ENCODE data around the gene GJD3. TPM values are rescaled to one million over a fixed set of nuclear protein-coding genes. Genes with fewer than 3 reads are reported as not detected.

Gene GJD3
- total and polyA plus RNA-seq, 2 of the 4 experiments (the other 2 are of a cell fraction): 0.10 TPM; not detected in 1

GRCh38 chr17:40349477-40349894 lies 15.1 kb downstream of the GJD3 start:
- no peaks in the 10 kb centered on the region for H3K9me3 ChIP-seq (ENCODE audit: control insufficient read depth, insufficient read depth, low read length)
- peak overlapping the region; percentile 29 for H2AFZ ChIP-seq (replicated peaks; ENCODE audit: low read length, poor library complexity)
- no peak for TF ChIP-seq MAZ (IDR thresholded peaks at IDR 0.05; ENCODE audit: borderline replicate concordance, low read depth, low read length)
- H3K27ac ChIP-seq (ENCODE audit: insufficient read depth, low read length): no peak overlapping the region
- H2BK120ac ChIP-seq (ENCODE audit: low read depth, low read length): no peak overlapping the region
- H3K79me1 ChIP-seq (ENCODE audit: low read depth in 1 of 2, low read length in 2 of 2): peaks cover 42 to 85% of the 10 kb centered on the region in 2 experiments
- H3K14ac ChIP-seq (replicated peaks; ENCODE audit: low read depth, low read length): no peak overlapping the region
- H3K18ac ChIP-seq (ENCODE audit: low read depth, low read length): no peak overlapping the region
- no peak overlapping the region for H3K4me3 ChIP-seq (ENCODE audit: insufficient read depth, low read depth, low read length)
- no peaks in the 10 kb centered on the region for H3K27me3 ChIP-seq (ENCODE audit: control insufficient read depth, insufficient read depth, low read length)
- no peak overlapping the region for H3K4ac ChIP-seq (ENCODE audit: low read depth, low read length)
- no peak overlapping the region for H4K5ac ChIP-seq (ENCODE audit: low read depth, low read length)
- peaks cover 49% of the 10 kb centered on the region for H3K36me3 ChIP-seq (ENCODE audit: control insufficient read depth, insufficient read depth, low read length)
- ATAC-seq (ENCODE audit: low read depth) (no peak), DNase-seq (no peak)
- H2BK5ac ChIP-seq (ENCODE audit: low read depth, low read length, poor library complexity, severe bottlenecking): no peak overlapping the region
- intact Hi-C loops (cut with micrococcal nuclease) (no loop called here), dilution Hi-C loops (cut with HindIII; ENCODE audit: low sequenced_read_pairs, unreplicated experiment) (no loop called here), in situ Hi-C loops (cut with MboI; ENCODE audit: low sequenced_read_pairs) (no loop called here)
- no peak overlapping the region for H3K4me2 ChIP-seq (ENCODE audit: low read depth, low read length)
- BruUV-seq (replicated peaks): no TSS peak
- no peak overlapping the region for H3K56ac ChIP-seq (ENCODE audit: extremely low read depth, insufficient read depth, low read length)
- H3K9ac ChIP-seq (ENCODE audit: low read depth, low read length): no peak overlapping the region
- WGBS, 2 experiments (ENCODE audit: extremely low coverage in 2 of 2, insufficient read length in 1 of 2): 73% methylated on average over 4 of the region's 10 CpGs; no CpG with 5 or more reads in 1 of the 2 experiments
- H2AK9ac ChIP-seq (replicated peaks; ENCODE audit: low read depth, low read length, poor library complexity): peak overlapping the region; percentile 81
- no peak overlapping the region for H4K8ac ChIP-seq (ENCODE audit: low read depth in 2 of 2, low read length in 2 of 2)
- peaks cover 66% of the 10 kb centered on the region for H4K20me1 ChIP-seq (ENCODE audit: insufficient read depth, low read length)
- peaks cover 48% of the 10 kb centered on the region for H3K4me1 ChIP-seq (ENCODE audit: control insufficient read depth, insufficient read depth, low read length)
- H4K91ac ChIP-seq (ENCODE audit: insufficient read depth, low read depth, low read length): no peak overlapping the region
- POLR2A ChIA-PET (ENCODE audit: unreplicated experiment): no interaction called here
- H3K9me1 ChIP-seq (ENCODE audit: insufficient read depth, low read length): peaks cover 19% of the 10 kb centered on the region
- peak overlapping the region; percentile 2; the same call in 1 of the 2 replicates for H2AK5ac ChIP-seq (ENCODE audit: low read depth, low read length)
- CTCF ChIA-PET: no interaction called here
- H2BK20ac ChIP-seq (ENCODE audit: low read depth, low read length): no peak overlapping the region
- H2BK15ac ChIP-seq (ENCODE audit: low read depth, low read length): no peak overlapping the region
- H3K23ac ChIP-seq (ENCODE audit: low read depth, low read length): peak overlapping the region; percentile 68; the same call in 1 of the 2 replicates
